ENCODE measurements around the gene C1orf21. TPM values are rescaled to one million over a fixed set of nuclear protein-coding genes. Genes with fewer than 3 reads are reported as not detected.

The C1orf21 gene
- polyA plus RNA-seq, 1 of the 3 experiments (the other 2 are of a cell fraction) = 4.8 TPM

- no peak for DNase-seq
Measured at GRCh38 chr1:184646178-184646701, 259.4 kb downstream of the C1orf21 start.

More at GRCh38 chr1:184646178-184646701, 259.4 kb downstream of the C1orf21 start:
- Histone ChIP-seq H3K9ac (no peak overlapping the region), H3K27me3 (ENCODE audit: insufficient read depth) (no peaks in the 10 kb centered on the region), H3K36me3 (replicated peaks in 1 of 2; ENCODE audit: control insufficient read depth in 1 of 2, insufficient read depth in 2 of 2, low read length in 1 of 2) (no peaks in the 10 kb centered on the region), H3K9me2 (no peaks in the 10 kb centered on the region), H3K27ac (ENCODE audit: low read depth in 2 of 2, low read length in 1 of 2) (no peak overlapping the region), H3F3A (replicated peaks; ENCODE audit: insufficient read depth) (peaks cover 8% of the 10 kb centered on the region), H3K4me1 (ENCODE audit: control insufficient read depth in 1 of 2, insufficient read depth in 2 of 2, low read depth in 1 of 2, low read length in 1 of 2) (peaks cover 0 to 8% of the 10 kb centered on the region in 2 experiments; a peak in 2 of 4 replicates), H3K79me2 (ENCODE audit: insufficient read depth) (no peaks in the 10 kb centered on the region), H3K4me2 (no peak overlapping the region), H3K4me3 (ENCODE audit: low read depth in 2 of 2, low read length in 1 of 2) (no peak overlapping the region), H2AFZ (ENCODE audit: low read depth) (no peak overlapping the region), H4K20me1 (ENCODE audit: insufficient read depth) (no peaks in the 10 kb centered on the region), H3K9me3 (no peaks in the 10 kb centered on the region)
- no peak for TF ChIP-seq MEF2A (IDR thresholded peaks at IDR 0.05; ENCODE audit: borderline replicate concordance, low read depth)
- TF ChIP-seq ELF1 (IDR thresholded peaks at IDR 0.05) = no peak
- no peak for TF ChIP-seq IRF3 (IDR thresholded peaks at IDR 0.05; ENCODE audit: low read depth, low read length)
- no peak for TF ChIP-seq NFIC (IDR thresholded peaks at IDR 0.05; ENCODE audit: borderline replicate concordance)
- no peak for TF ChIP-seq TAF1 (IDR thresholded peaks at IDR 0.05; ENCODE audit: borderline replicate concordance, low read depth, low read length)
- TF ChIP-seq GABPA (IDR thresholded peaks at IDR 0.05; ENCODE audit: low read depth) = no peak
- no peak for TF ChIP-seq JUND (IDR thresholded peaks at IDR 0.05)
- no peak for TF ChIP-seq TCF12 (IDR thresholded peaks at IDR 0.05)
- TF ChIP-seq FOXJ3 (CRISPR knock-in tag; IDR thresholded peaks at IDR 0.05) = no peak
- TF ChIP-seq USF1 (IDR thresholded peaks at IDR 0.05; ENCODE audit: borderline replicate concordance, low read depth) = no peak
- no peak for TF ChIP-seq RCOR1 (IDR thresholded peaks at IDR 0.05; ENCODE audit: low read length)
- TF ChIP-seq YY1 (IDR thresholded peaks at IDR 0.05; ENCODE audit: low read depth) = no peak
- TF ChIP-seq ZBTB33 (IDR thresholded peaks at IDR 0.05; ENCODE audit: borderline replicate concordance, low read depth) = no peak
- no peak for TF ChIP-seq SIN3A (IDR thresholded peaks at IDR 0.05; ENCODE audit: borderline replicate concordance, low read depth, low read length)
- no peak for TF ChIP-seq MAX (IDR thresholded peaks at IDR 0.05; ENCODE audit: low read depth)
- no peak for TF ChIP-seq NRF1 (IDR thresholded peaks at IDR 0.05; ENCODE audit: low read depth, low read length)
- TF ChIP-seq POLR2AphosphoS5 (IDR thresholded peaks at IDR 0.05; ENCODE audit: low read depth, low read length) = no peak
- TF ChIP-seq GATA2 (CRISPR knock-in tag; IDR thresholded peaks at IDR 0.05) = no peak
- ChIA-PET CTCF (no interaction called here), POLR2A (no interaction called here)
- 56% methylated on average over 3 of the region's 3 CpGs for WGBS (ENCODE audit: low lambda C conversion rate)

All from SK-N-SH (cell line).